HG03064 (cell line): ENCODE data around the gene C2orf80.
"Not testable (repeated sequence)": the region's sequence is repeated elsewhere in the genome, so short reads cannot be mapped to it uniquely, and the experiment has no call there.

Experiments used
- ATAC-seq: cut with Tn5 transposase; IDR thresholded peaks from one replicate; pipeline ENCODE4 v1.9.1; 2021; ENCODE audit warnings: low read depth; ENCODE audit not compliant: unreplicated experiment

The C2orf80 gene

GRCh38 chr2:208136716-208137094 is 53.1 kb downstream of the C2orf80 start:
- ATAC-seq, result no peak

DNA sequence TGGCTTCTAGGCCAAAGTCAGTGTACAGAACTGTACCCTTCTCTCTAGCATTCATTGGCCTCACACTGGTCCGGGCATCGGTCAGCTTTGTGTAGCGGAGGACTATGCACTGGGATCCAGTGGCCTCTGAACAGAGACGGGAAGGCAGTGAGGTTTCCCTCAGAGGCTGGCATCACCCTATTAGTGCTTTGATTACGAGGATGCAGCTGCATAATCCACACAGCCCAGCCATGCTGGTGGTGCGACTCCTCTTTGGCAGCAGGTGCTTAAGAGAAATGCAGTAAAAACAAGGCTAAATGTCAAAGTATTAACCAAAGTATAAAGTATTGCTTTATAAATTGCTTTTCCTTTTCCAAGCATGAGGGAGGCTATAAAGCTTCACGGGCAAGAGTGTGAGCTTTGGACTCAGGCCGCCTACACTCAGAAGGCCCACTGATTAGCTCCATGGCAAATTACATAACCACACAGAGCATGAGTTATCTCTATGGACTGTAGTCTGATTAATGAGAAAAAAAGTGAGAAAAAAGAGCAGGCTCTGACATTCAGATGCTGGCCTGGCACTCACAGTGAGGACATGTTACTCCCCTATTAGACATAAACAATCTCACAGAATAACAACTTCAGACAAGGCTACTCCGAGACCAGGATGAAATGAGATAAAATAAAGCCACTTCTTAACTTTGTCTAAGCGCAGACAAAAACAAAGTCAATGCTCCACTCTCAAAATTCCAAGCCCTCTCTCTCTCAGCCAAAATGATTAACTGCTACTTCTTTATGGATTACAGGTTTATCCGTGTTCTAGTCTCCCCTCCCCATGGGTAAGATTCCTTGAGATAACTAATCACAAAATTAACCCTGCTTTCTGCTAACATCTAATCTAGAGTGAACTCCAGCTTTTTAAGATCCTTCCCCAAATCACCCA is 53.8 kb downstream of the C2orf80 start:
- no peak for ATAC-seq

DNA sequence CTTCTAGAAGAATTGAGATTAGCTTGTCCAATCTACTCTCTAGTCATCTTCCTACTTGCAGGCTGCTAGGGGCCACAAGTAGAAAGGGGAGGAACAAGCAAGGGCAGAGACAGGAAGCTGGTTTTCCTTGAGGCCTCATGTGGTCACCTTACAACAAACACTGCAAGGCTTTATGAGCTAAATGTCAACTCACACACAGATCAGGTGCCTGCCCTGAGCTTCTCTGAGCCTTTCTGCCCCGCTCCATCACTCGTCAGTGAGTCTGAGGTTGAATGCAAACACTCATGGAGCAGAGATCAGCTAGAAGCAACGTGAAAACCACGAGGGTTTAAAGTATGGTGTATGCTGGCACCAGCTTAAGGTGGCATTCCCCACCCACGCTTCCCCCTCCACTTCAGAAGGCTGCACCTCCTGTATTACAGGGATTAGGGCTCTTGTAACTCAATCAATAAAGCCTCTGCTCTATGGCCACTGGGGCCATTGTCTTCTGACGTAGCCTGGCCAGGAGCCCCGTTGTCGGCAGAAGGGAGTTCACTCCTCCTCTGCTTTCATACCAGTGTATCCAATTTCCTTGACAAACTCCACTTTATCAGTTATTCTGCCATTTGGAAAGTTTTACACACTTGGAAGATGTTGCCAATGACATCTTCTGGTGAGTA is 54.8 kb downstream of the C2orf80 start:
- peak; percentile 69 for ATAC-seq

DNA sequence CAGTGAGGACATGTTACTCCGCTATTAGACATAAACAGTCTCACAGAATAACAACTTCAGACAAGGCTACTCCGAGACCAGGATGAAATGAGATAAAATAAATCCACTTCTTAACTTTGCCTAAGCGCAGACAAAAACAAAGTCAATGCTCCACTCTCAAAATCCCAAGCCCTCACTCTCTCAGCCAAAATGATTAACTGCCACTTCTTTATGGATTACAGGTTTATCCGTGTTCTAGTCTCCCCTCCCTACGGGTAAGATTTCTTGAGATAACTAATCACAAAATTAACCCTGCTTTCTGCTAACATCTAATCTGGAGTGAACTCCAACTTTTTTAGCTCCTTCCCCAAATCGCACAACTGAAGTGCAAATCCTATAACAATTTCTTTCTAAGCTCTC is 59.1 kb downstream of the C2orf80 start:
- no peak for ATAC-seq

- no peak for ATAC-seq
Measured at GRCh38 chr2:208129744-208130711, 59.8 kb downstream of the C2orf80 start, which contains the start of gene CRYGC. Gene CRYGC (minus strand): TSS chr2:208129828. CDS start chr2:208129792, 36 bp downstream.

GRCh38 chr2:208128136-208128535 is 61.7 kb downstream of the C2orf80 start:
- no peak for ATAC-seq

DNA sequence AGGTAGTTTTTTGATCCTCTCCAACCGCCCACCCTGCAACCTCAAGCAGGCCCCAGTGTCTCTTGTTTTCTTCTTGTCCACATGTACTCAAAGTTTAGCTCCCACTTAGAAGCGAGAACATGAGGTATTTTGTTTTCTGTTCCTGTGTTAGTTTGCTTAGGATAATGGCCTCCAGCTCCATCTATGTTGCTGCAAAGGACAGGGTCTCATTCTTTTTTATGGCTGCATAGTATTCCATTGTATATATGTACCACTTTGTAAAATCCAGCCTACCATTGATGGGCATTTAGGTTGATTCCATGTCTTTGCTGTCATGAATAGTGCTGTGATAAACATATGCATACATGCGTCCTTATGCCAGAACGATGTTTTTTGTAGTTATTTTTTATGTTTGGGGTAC is 62.7 kb downstream of the C2orf80 start:
- no peak for ATAC-seq

DNA sequence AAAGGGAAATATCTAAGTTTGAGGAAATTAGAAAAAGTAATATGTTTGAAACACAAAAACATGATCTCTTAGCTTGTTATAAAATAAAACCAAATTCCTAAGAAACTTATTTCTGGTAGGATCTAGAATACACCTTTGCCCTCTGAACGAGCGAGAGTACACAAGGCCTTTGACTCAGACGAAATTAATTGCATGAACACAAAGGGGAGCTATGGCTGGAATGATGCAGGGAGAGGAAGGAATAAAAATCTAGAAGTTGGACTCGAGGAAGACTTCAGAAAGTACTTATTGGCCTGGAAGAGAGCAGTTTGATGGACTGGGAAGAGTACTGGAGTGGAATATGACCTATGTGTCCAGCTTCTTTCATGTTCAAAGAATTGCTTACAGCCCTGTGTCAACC is 64.6 kb downstream of the C2orf80 start:
- ATAC-seq, result no peak

DNA sequence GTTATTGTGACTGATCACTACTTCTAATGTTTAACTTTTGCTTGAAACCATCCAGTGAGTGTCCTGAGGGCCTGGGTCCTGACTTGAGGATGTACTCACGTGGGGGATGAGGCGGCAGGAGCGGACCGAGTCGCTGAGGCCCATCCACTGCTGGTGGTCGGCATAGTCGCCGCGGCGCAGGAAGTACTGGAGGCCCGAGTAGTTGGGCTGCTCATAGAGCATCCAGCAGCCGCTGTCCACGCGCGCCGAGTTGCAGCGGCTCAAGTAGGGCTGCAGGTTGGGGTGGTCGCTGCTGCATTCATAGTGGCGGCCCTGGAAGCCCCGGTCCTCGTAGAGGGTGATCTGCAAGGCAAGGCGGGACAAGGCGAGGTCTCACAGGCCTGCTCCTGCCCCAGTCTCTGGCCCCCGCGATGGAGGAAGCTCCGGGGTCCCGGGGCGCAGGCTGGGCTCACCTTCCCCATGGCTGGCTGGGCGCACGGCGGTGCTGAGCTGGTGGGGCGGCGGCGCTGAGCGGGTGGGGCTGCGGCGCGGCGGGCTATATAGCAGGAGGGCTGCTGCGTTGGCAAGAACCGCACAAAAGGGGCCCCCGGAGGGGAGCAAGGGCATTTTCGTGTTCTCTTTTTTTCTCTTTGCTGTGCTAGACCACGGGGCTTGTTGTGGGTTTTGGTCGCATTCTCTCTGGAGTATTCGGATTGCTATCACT is 65.7 kb downstream of the C2orf80 start, which contains the start of gene CRYGD:
TSS of gene CRYGD (minus strand) at position 512 of the 703 bp plus-strand sequence. CDS start at position 461, 51 bp downstream.
- not testable (repeated sequence) for ATAC-seq

GRCh38 chr2:208122248-208122647 is 67.6 kb downstream of the C2orf80 start:
- no peak for ATAC-seq

DNA sequence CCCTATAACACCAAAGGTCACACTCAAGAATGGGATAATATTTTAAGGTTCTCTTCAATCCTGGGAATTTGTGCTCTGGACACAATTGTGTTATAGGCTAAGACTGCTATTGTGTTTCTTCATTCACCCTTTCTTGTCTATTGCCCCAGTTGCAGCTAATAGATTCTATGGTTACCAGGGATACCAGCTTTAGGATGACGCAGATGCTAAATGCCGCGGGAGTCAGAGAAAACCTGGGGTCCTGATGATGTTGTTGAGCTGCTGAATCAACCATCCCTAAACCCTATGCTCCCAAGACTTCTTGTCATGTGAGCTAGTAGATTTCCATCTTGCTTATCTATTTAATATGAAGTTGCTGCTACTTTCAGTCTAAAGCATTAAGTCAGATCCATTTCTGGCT is 70.9 kb downstream of the C2orf80 start:
- no peak for ATAC-seq

DNA sequence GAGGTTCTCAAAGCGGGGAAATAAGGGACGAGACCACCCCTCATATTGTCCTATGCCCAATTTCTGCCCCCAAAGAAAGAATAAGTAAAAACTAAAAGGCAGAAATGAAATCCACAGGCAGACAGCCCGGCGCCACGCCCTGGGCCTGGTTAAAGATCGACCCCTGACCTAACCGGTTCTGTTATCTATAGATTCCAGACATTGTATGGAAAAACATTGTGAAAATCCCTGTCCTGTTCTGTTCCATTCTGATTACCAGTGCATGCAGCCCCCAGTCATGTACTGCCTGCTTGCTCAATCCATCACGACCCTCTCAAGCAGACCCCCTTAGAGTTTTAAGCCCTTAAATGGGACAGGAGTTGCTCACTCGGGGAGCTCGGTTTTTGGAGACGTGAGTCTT is 72.4 kb downstream of the C2orf80 start:
- ATAC-seq, result not testable (repeated sequence)
